ENCODE measurements around the gene FOXL2NB. TPM values are rescaled to one million over a fixed set of nuclear protein-coding genes. Genes with fewer than 3 reads are reported as not detected.

Gene FOXL2NB
- total RNA-seq, 1 donor from 2014 or later = not detected

DNA sequence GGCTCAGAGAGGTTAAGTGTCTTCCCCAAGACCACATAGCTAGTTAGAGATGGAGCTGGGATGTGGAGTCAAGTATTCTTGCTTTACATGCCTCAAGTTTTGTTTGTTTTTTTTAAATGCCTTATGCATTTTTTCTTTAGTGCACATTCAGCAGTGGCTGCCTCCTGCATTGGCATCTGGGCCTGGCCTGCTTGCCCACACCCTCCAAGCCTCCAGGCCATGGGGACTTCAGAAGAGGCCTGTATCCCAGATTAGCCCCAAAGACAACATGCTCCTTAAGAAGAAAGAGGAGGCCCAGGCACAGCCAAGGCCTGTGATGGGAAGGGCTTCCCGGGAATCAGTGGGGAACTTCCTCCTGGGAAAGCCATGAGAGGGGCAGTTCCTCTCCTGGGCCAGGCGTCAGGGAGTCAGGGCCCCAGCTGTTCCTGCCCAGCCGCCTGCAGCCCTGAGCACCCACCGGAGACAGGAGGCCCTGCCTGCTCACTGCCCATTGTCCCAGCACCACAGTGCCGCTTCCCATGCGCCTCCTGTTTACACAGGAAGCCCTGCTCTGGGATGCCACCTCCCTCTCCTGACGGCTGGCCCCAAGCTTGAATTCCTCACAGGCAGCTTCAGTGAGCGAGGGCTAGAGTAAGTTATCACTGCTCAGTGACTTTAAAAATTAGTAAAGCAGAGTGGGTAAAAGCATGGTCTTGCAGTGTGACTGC, 16.0 kb downstream of the FOXL2NB start:
- Mint-ChIP-seq H3K36me3 (ENCODE audit: low read depth) (no peaks in the 10 kb centered on the region), H3K4me3 (ENCODE audit: low read depth) (no peak overlapping the region), H3K9me3 (peaks cover 12% of the 10 kb centered on the region), H3K4me1 (ENCODE audit: low read depth) (peaks cover 6% of the 10 kb centered on the region), H3K27ac (no peak overlapping the region), H3K27me3 (ENCODE audit: low read depth) (peaks cover 39% of the 10 kb centered on the region)
- DNase-seq (ENCODE audit: low spot score) = no peak
- intact Hi-C loops (cut with micrococcal nuclease) = no loop called here

DNA sequence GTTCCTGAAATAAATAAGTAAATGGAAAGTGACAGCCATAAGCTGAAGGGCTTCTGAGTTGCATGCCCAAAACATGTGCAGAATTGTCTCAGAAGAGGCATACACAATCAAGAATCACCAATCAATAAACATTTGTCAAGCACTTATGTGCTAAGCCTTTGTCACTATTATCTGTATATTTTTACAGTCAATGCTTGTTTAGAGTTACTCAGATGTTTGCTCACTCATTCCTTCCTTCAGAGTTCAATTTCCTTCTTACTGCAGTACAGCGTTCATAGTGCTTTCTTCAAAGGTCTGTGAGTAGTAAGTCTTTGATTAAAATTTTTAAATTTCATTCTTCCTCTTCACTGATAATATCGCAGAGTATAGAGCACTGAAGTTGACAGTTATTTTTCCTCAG, 17.2 kb downstream of the FOXL2NB start:
- no peak overlapping the region for H3K27ac Mint-ChIP-seq
- H3K36me3 Mint-ChIP-seq (ENCODE audit: low read depth) = no peaks in the 10 kb centered on the region
- peaks cover 6% of the 10 kb centered on the region for H3K4me1 Mint-ChIP-seq (ENCODE audit: low read depth)
- H3K27me3 Mint-ChIP-seq (ENCODE audit: low read depth) = peaks cover 33% of the 10 kb centered on the region
- no peak overlapping the region for H3K4me3 Mint-ChIP-seq (ENCODE audit: low read depth)
- intact Hi-C loops (cut with micrococcal nuclease) = no loop called here
- DNase-seq (ENCODE audit: low spot score) = no peak
- H3K9me3 Mint-ChIP-seq = peaks cover 12% of the 10 kb centered on the region

DNA sequence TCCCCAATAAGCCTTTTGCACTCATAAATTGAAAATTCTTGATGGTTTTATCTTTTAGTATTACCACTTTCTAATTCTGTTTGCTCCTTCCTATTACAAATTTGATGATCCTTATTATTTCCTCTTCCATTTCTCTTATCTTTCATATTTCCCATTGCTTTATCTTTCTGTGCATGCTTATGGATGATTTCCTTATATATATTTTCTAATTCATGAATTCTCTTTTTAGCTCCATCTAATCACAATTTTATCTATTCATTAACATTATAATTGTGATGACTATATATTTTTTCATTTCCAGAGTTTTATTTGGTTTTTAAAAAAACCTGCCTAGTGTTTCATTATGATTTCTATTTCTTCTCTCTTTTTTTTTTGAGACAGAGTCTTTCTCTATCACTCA, 17.9 kb downstream of the FOXL2NB start:
- Mint-ChIP-seq H3K9me3 (peaks cover 12% of the 10 kb centered on the region), H3K4me3 (ENCODE audit: low read depth) (no peak overlapping the region), H3K27me3 (ENCODE audit: low read depth) (peaks cover 29% of the 10 kb centered on the region)

DNA sequence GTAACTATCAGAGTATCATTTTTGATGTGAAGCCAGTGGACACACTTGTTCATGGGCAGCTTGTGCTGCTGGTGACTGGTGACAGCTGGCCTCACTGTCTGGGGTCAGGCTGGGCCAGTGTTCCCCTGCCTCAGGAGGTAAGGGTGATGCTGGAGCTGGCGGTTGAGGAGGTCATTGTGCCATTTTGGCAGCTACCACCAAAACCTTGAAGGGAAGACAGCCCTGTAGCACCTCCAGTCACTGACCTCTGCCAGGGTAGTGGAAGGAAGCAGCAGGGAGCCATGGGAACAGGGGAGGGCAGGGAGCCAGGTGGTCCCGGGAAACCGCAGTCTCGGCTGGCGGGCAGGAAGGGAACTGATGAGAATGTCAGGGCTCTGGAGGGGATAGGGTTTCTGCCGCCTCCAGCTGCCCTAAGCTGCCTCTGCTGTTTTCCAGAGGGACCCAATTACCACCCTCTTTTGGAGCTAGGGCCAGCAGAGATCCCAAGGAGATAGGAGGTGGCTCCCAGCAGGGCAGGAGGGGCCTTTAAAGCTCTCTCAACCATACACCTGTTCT, 24.8 kb downstream of the FOXL2NB start:
- H3K36me3 Mint-ChIP-seq (ENCODE audit: low read depth) = no peaks in the 10 kb centered on the region
- no peaks in the 10 kb centered on the region for H3K4me1 Mint-ChIP-seq (ENCODE audit: low read depth)
- H3K4me3 Mint-ChIP-seq (ENCODE audit: low read depth) = no peak overlapping the region
- DNase-seq (ENCODE audit: low spot score) = no peak
- intact Hi-C loops (cut with micrococcal nuclease) = no loop called here
- no peaks in the 10 kb centered on the region for H3K9me3 Mint-ChIP-seq
- peaks cover 8% of the 10 kb centered on the region for H3K27me3 Mint-ChIP-seq (ENCODE audit: low read depth)
- H3K27ac Mint-ChIP-seq = no peak overlapping the region

More for the DNA sequence above, 17.9 kb downstream of the FOXL2NB start:
- peaks cover 6% of the 10 kb centered on the region for H3K4me1 Mint-ChIP-seq (ENCODE audit: low read depth)
- no peak for DNase-seq (ENCODE audit: low spot score)
- intact Hi-C loops (cut with micrococcal nuclease) = no loop called here
- no peak overlapping the region for H3K27ac Mint-ChIP-seq
- no peaks in the 10 kb centered on the region for H3K36me3 Mint-ChIP-seq (ENCODE audit: low read depth)

DNA sequence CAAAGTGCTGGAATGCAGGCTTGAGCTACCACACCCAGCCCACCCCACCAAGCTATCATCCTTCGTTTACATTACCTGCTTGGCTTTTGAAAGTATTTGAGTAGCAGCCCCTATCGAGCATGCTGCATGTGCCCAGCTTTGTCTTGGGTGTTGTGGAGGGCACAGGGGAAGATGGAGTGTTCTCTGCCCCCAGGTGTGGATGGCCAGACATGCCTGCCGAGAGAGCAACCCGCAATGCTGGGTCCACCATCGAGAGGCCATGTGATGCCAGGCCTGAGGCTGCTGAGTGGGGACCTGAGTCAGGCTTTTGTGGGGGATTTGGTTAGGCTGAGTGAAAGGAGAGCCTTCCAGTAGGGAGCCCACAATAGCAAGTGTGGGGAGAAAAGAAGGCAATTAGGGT, 25.9 kb downstream of the FOXL2NB start:
- intact Hi-C loops (cut with micrococcal nuclease) = no loop called here

GRCh38 chr3:138974462-138974861, 27.4 kb downstream of the FOXL2NB start:
- Mint-ChIP-seq H3K27ac (no peak overlapping the region), H3K4me3 (ENCODE audit: low read depth) (no peak overlapping the region), H3K36me3 (ENCODE audit: low read depth) (no peaks in the 10 kb centered on the region), H3K9me3 (no peaks in the 10 kb centered on the region), H3K4me1 (ENCODE audit: low read depth) (no peaks in the 10 kb centered on the region), H3K27me3 (ENCODE audit: low read depth) (peaks cover 6% of the 10 kb centered on the region)
- no peak for DNase-seq (ENCODE audit: low spot score)
- intact Hi-C loops (cut with micrococcal nuclease) = no loop called here

More for the DNA sequence above, 25.9 kb downstream of the FOXL2NB start:
- no peaks in the 10 kb centered on the region for H3K36me3 Mint-ChIP-seq (ENCODE audit: low read depth)
- H3K9me3 Mint-ChIP-seq = no peaks in the 10 kb centered on the region
- no peaks in the 10 kb centered on the region for H3K4me1 Mint-ChIP-seq (ENCODE audit: low read depth)
- DNase-seq (ENCODE audit: low spot score) = no peak
- no peak overlapping the region for H3K27ac Mint-ChIP-seq
- H3K4me3 Mint-ChIP-seq (ENCODE audit: low read depth) = no peak overlapping the region
- peaks cover 8% of the 10 kb centered on the region for H3K27me3 Mint-ChIP-seq (ENCODE audit: low read depth)

DNA sequence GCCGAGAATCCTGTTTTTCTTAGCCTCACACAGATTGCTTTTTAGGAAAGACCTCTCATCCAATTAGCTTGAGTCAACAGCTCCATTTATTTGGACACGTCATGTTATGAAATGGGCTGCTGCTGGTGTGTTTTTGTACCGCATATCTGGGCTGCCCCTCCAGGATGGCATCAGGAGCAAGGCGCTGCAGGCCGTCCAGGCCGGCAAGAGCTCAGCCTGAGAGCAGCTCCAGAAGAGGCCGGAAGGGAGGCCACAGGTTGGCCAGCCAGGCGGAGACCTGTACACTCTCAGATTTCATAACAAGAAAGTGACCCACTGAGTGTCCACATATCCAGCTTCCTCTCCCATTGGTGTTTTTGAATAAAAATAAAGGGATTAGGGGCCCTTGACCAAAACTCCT, 28.3 kb downstream of the FOXL2NB start:
- intact Hi-C loops (cut with micrococcal nuclease) = no loop called here
- Mint-ChIP-seq H3K4me1 (ENCODE audit: low read depth) (no peaks in the 10 kb centered on the region), H3K4me3 (ENCODE audit: low read depth) (no peak overlapping the region), H3K36me3 (ENCODE audit: low read depth) (no peaks in the 10 kb centered on the region), H3K27me3 (ENCODE audit: low read depth) (peaks cover 6% of the 10 kb centered on the region), H3K9me3 (no peaks in the 10 kb centered on the region), H3K27ac (no peak overlapping the region)
- no peak for DNase-seq (ENCODE audit: low spot score)

- Mint-ChIP-seq H3K27ac (no peak overlapping the region), H3K27me3 (ENCODE audit: low read depth) (peaks cover 6% of the 10 kb centered on the region), H3K36me3 (ENCODE audit: low read depth) (no peaks in the 10 kb centered on the region), H3K4me1 (ENCODE audit: low read depth) (no peaks in the 10 kb centered on the region), H3K9me3 (no peaks in the 10 kb centered on the region), H3K4me3 (ENCODE audit: low read depth) (no peak overlapping the region)
- intact Hi-C loops (cut with micrococcal nuclease) = no loop called here
- DNase-seq (ENCODE audit: low spot score) = no peak
These were observed 29.0 kb downstream of the FOXL2NB start for GRCh38 chr3:138976047-138976446.

GRCh38 chr3:138984816-138985215, 37.8 kb downstream of the FOXL2NB start:
- Mint-ChIP-seq H3K27ac (no peak overlapping the region), H3K4me1 (ENCODE audit: low read depth) (no peaks in the 10 kb centered on the region), H3K9me3 (no peaks in the 10 kb centered on the region), H3K4me3 (ENCODE audit: low read depth) (no peak overlapping the region), H3K27me3 (ENCODE audit: low read depth) (peaks cover 2% of the 10 kb centered on the region), H3K36me3 (ENCODE audit: low read depth) (no peaks in the 10 kb centered on the region)
- DNase-seq (ENCODE audit: low spot score) = no peak
- intact Hi-C loops (cut with micrococcal nuclease) = no loop called here

DNA sequence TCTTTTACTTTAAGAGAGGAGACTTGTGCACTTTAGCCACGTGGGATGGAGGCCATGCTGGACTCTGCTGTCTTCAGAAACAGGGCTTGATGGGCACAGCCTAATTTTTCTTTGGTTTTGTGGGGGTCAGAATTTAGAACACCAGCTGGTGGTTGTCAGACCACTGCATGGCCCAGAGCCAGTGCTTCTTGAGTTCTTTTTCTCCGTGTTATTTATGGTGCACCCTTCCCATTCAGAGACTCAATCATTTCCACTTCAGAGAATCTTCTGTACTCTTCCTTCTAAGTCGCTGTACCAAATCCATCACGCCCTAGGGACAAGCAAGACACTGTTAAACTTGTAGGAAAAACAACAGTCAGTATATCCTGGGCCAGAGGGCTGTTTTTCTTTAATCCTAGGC, 38.9 kb downstream of the FOXL2NB start:
- Mint-ChIP-seq H3K4me1 (ENCODE audit: low read depth) (no peaks in the 10 kb centered on the region), H3K27me3 (ENCODE audit: low read depth) (peaks cover 2% of the 10 kb centered on the region), H3K36me3 (ENCODE audit: low read depth) (no peaks in the 10 kb centered on the region), H3K27ac (no peak overlapping the region), H3K9me3 (no peaks in the 10 kb centered on the region), H3K4me3 (ENCODE audit: low read depth) (no peak overlapping the region)
- intact Hi-C loops (cut with micrococcal nuclease) = no loop called here
- no peak for DNase-seq (ENCODE audit: low spot score)

DNA sequence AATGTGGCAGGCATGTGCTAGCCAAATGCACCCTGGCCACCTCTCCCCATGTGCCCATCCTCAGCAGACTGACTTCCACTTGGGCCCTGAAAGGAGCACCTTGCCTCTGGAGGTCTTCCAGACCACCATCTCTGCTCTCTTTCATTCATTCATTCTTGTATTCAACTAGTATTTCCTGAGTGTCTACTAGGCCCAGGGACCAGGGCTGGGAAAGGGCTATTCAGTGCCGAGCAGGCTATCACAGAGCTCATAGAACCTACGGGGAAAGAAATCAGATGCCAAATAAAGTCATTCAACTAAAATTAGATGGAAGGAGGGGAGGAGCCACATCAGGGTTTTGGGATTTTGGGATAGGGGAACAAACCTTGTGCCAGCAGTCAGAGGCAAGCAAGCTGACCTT, 40.2 kb downstream of the FOXL2NB start:
- Mint-ChIP-seq H3K27ac (no peak overlapping the region), H3K4me3 (ENCODE audit: low read depth) (no peak overlapping the region), H3K27me3 (ENCODE audit: low read depth) (peaks cover 2% of the 10 kb centered on the region), H3K4me1 (ENCODE audit: low read depth) (no peaks in the 10 kb centered on the region), H3K36me3 (ENCODE audit: low read depth) (no peaks in the 10 kb centered on the region), H3K9me3 (no peaks in the 10 kb centered on the region)
- intact Hi-C loops (cut with micrococcal nuclease) = no loop called here
- no peak for DNase-seq (ENCODE audit: low spot score)

GRCh38 chr3:138995706-138996105, 48.7 kb downstream of the FOXL2NB start:
- Mint-ChIP-seq H3K4me3 (ENCODE audit: low read depth) (no peak overlapping the region), H3K4me1 (ENCODE audit: low read depth) (no peaks in the 10 kb centered on the region), H3K27ac (no peak overlapping the region), H3K27me3 (ENCODE audit: low read depth) (peaks cover 18% of the 10 kb centered on the region), H3K36me3 (ENCODE audit: low read depth) (no peaks in the 10 kb centered on the region), H3K9me3 (no peaks in the 10 kb centered on the region)
- intact Hi-C loops (cut with micrococcal nuclease) = no loop called here
- no peak for DNase-seq (ENCODE audit: low spot score)
